Prostate gland (tissue), 2 donors: ENCODE data around the gene L1CAM.

Source experiments
- CTCF ChIP-seq, 4 experiments: fragments of 200-600 bp in 2 of 4; fragments of 450-650 bp in 2 of 4; sonication (generic) in 2 of 4; IDR thresholded peaks; 1 replicate in 3 of 4; 2 replicates in 1 of 4; pipeline ENCODE4 v1.5.1; 2016 to 2019; ENCODE audit warnings: antibody characterized with exemption in 4 of 4, mild to moderate bottlenecking in 2 of 4, moderate library complexity in 2 of 4
- POLR2A ChIP-seq: fragments of 450-650 bp; IDR thresholded peaks from one replicate; pipeline ENCODE4 v1.6.1; 2016; ENCODE audit warnings: antibody characterized with exemption, mild to moderate bottlenecking
- POLR2AphosphoS5 ChIP-seq: sonication (generic); formaldehyde crosslinking; IDR thresholded peaks from one replicate; pipeline ENCODE4 v1.6.1; 2017; ENCODE audit warnings: antibody characterized with exemption

- no peak for TF ChIP-seq CTCF (IDR thresholded peaks at IDR 0.05)
- TF ChIP-seq POLR2A = no peak
- no peak for TF ChIP-seq POLR2AphosphoS5
Observed at GRCh38 chrX:153917869-153918268, 31.9 kb upstream of the L1CAM start.
